Effector memory CD8-positive, alpha-beta T cell (primary cell): ENCODE data around the gene IGF2BP2.
"Not testable (repeated sequence)": the region's sequence is repeated elsewhere in the genome, so short reads cannot be mapped to it uniquely, and the experiment has no call there.

Source experiments
- ATAC-seq: fragments of 150-1000 bp; cut with Tn5 transposase; replicated peaks from 2 replicates; pipeline ENCODE4 v1.10.0; 2021; ENCODE audit warnings: mild to moderate bottlenecking, moderate library complexity
- DNase-seq, 3 experiments: peaks; one replicate each; pipeline ENCODE4 v3.0.0; 2021
- H3K27ac Mint-ChIP-seq, 2 donors: one replicate each; pipeline ENCODE4 v1.8.0; 2022; ENCODE audit warnings: mild to moderate bottlenecking in 2 of 2, mixed read lengths in 2 of 2, moderate library complexity in 2 of 2
- H3K27me3 Mint-ChIP-seq, 2 donors: one replicate each; pipeline ENCODE4 v1.8.0; 2022; ENCODE audit warnings: mixed read lengths in 2 of 2
- H3K36me3 Mint-ChIP-seq: one replicate; pipeline ENCODE4 v1.8.0; 2022; ENCODE audit warnings: mild to moderate bottlenecking, moderate library complexity, mixed read lengths; ENCODE audit not compliant: insufficient read depth
- H3K4me1 Mint-ChIP-seq, 2 donors: one replicate each; pipeline ENCODE4 v1.8.0; 2022; ENCODE audit warnings: low read depth in 2 of 2, mixed read lengths in 2 of 2
- H3K4me3 Mint-ChIP-seq, 2 donors: one replicate each; pipeline ENCODE4 v1.8.0; 2022; ENCODE audit warnings: mild to moderate bottlenecking in 2 of 2, mixed read lengths in 2 of 2, moderate library complexity in 2 of 2
- H3K9me3 Mint-ChIP-seq, 2 donors: one replicate each; pipeline ENCODE4 v1.8.0; 2022; ENCODE audit warnings: mixed read lengths in 2 of 2

IGF2BP2 gene

GRCh38 chr3:185852635-185853034 is 27.8 kb upstream of the IGF2BP2 start:
- no peak overlapping the region for H3K27ac Mint-ChIP-seq
- peaks cover 4% of the 10 kb centered on the region for H3K36me3 Mint-ChIP-seq
- peaks cover 18 to 32% of the 10 kb centered on the region in 2 donors for H3K27me3 Mint-ChIP-seq
- H3K9me3 Mint-ChIP-seq = peaks cover 3 to 11% of the 10 kb centered on the region in 2 donors
- no peaks in the 10 kb centered on the region for H3K4me1 Mint-ChIP-seq
- H3K4me3 Mint-ChIP-seq = no peak overlapping the region
- ATAC-seq = no peak
- DNase-seq = no peak

DNA sequence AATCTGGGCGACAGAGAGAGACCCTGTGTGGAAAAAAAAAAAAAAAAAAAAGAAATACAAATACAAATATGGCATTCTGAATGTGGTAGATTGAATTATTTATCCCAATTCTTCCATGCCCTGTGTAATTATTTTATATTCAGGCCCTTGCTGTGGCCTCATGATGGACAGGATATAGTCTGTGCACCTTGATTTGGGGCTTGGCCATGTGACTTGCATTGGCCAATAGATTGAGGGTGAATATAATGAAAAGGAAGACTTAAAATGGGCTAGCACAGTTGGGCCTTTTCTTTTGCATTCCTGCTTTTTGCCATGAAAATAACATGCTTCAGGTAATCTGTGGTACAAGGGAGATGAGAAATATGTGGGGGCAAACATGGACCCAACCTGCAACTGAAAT is 27.1 kb upstream of the IGF2BP2 start:
- H3K27me3 Mint-ChIP-seq = peaks cover 19 to 39% of the 10 kb centered on the region in 2 donors
- DNase-seq (no peak), ATAC-seq (no peak)
- H3K9me3 Mint-ChIP-seq = peaks cover 3 to 11% of the 10 kb centered on the region in 2 donors
- no peak overlapping the region for H3K27ac Mint-ChIP-seq
- no peak overlapping the region for H3K4me3 Mint-ChIP-seq
- no peaks in the 10 kb centered on the region for H3K4me1 Mint-ChIP-seq
- H3K36me3 Mint-ChIP-seq = peaks cover 4% of the 10 kb centered on the region

GRCh38 chr3:185851046-185851445 is 26.2 kb upstream of the IGF2BP2 start:
- H3K27ac Mint-ChIP-seq = no peak overlapping the region
- ATAC-seq (no peak), DNase-seq (no peak)
- peaks cover 4% of the 10 kb centered on the region for H3K36me3 Mint-ChIP-seq
- H3K4me3 Mint-ChIP-seq = no peak overlapping the region
- H3K27me3 Mint-ChIP-seq = peaks cover 14 to 33% of the 10 kb centered on the region in 2 donors
- H3K4me1 Mint-ChIP-seq = no peaks in the 10 kb centered on the region
- peaks cover 1 to 2% of the 10 kb centered on the region in 2 donors for H3K9me3 Mint-ChIP-seq

GRCh38 chr3:185847506-185847905 is 22.7 kb upstream of the IGF2BP2 start:
- no peak for DNase-seq
- H3K27me3 Mint-ChIP-seq = peaks cover 30 to 43% of the 10 kb centered on the region in 2 donors
- H3K9me3 Mint-ChIP-seq = no peaks in the 10 kb centered on the region
- H3K27ac Mint-ChIP-seq = no peak overlapping the region
- no peaks in the 10 kb centered on the region for H3K36me3 Mint-ChIP-seq
- no peak overlapping the region for H3K4me3 Mint-ChIP-seq
- no peak for ATAC-seq
- H3K4me1 Mint-ChIP-seq = no peaks in the 10 kb centered on the region

DNA sequence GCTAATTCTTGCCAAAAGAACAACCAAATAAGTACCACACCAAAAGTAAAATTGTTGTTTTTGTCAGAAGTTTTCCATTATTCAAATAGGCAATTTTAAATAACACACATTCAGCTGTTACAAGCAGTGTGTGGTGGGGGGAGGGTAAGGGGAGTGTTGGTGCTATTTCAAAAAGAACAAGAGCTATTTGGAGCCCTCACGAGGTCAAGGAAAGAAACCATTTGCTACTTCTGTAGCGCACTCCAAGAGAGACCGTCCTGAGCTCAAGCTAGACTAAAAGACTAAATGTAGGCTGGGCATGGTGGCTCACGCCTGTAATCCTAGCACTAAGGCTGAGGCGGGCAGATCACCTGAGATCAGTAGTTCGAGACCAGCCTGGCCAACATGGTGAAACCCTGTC is 21.2 kb upstream of the IGF2BP2 start:
- H3K27me3 Mint-ChIP-seq = peaks cover 28 to 49% of the 10 kb centered on the region in 2 donors
- ATAC-seq = no peak
- no peaks in the 10 kb centered on the region for H3K36me3 Mint-ChIP-seq

DNA sequence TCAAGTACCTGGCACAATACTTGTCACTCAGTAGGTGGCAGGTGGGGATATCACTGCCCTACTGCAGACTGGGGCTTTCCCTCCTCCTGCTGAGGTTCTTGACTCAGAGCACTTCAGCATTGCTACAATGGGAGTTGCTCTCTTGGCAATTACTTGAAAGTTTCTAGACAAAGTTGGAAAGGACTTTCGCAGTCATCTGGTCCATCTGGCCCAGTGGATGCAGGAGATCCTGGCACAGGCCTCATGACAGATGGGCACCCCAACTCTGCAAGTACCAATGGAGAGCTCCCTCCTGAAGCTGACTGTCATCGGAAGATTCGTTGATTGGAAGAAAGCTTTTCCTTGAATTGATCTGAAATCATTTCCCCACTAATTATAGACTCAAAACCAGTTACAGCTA is 19.2 kb upstream of the IGF2BP2 start:
- DNase-seq (no peak), ATAC-seq (no peak)
- no peaks in the 10 kb centered on the region for H3K36me3 Mint-ChIP-seq
- no peaks in the 10 kb centered on the region for H3K9me3 Mint-ChIP-seq
- no peak overlapping the region for H3K4me3 Mint-ChIP-seq
- H3K4me1 Mint-ChIP-seq = no peaks in the 10 kb centered on the region
- peaks cover 32 to 51% of the 10 kb centered on the region in 2 donors for H3K27me3 Mint-ChIP-seq
- H3K27ac Mint-ChIP-seq = no peak overlapping the region

More for the DNA sequence above, 21.2 kb upstream of the IGF2BP2 start:
- Mint-ChIP-seq H3K27ac (no peak overlapping the region), H3K4me1 (no peaks in the 10 kb centered on the region), H3K4me3 (no peak overlapping the region), H3K9me3 (no peaks in the 10 kb centered on the region)
- DNase-seq = no peak

GRCh38 chr3:185843635-185844034 is 18.8 kb upstream of the IGF2BP2 start:
- H3K27ac Mint-ChIP-seq = no peak overlapping the region
- H3K4me3 Mint-ChIP-seq = no peak overlapping the region
- peaks cover 36 to 51% of the 10 kb centered on the region in 2 donors for H3K27me3 Mint-ChIP-seq
- no peaks in the 10 kb centered on the region for H3K9me3 Mint-ChIP-seq
- ATAC-seq (no peak), DNase-seq (no peak)
- no peaks in the 10 kb centered on the region for H3K4me1 Mint-ChIP-seq
- no peaks in the 10 kb centered on the region for H3K36me3 Mint-ChIP-seq

DNA sequence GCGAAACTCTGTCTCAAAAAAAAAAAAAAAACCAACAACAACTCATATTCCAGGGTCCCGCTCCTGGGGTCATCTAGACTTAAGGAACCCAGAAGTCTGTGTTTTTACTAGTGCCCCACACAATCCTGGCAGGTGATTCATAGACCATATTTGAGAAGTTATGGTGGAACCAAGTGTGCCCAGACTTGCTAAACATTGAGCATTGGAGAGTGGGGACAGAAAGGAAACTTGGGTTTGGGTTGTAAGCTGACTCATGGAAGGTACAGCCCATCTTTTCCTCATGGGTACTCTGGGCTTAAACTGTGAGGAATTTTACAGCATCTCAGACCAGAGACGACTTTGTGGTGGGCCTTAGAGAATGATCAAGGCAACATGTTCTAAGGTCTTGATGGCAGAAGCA is 18.3 kb upstream of the IGF2BP2 start:
- no peaks in the 10 kb centered on the region for H3K4me1 Mint-ChIP-seq
- ATAC-seq (no peak), DNase-seq (no peak)
- H3K4me3 Mint-ChIP-seq = no peak overlapping the region
- no peak overlapping the region for H3K27ac Mint-ChIP-seq
- no peaks in the 10 kb centered on the region for H3K36me3 Mint-ChIP-seq
- no peaks in the 10 kb centered on the region for H3K9me3 Mint-ChIP-seq
- H3K27me3 Mint-ChIP-seq = peaks cover 41 to 53% of the 10 kb centered on the region in 2 donors

DNA sequence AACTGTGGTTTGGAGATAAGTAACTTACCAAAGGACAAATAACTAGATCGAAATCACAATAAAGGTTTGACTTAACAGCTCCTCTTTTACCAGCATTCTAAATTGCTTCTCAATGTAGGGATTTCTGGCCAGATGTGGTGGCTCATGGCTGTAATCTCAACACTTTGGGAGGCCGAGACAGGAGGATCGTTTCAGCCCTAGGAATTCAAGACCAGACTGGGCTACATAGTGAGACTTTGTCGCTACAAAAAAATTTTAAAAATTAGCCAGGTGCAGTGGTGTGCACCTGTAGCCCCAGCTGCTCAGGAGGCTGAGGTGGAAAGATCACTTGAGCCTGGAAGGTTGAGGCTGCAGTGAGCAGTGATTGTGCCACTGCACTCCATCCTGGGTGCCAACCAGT is 17.4 kb upstream of the IGF2BP2 start:
- H3K9me3 Mint-ChIP-seq = no peaks in the 10 kb centered on the region
- ATAC-seq = no peak

DNA sequence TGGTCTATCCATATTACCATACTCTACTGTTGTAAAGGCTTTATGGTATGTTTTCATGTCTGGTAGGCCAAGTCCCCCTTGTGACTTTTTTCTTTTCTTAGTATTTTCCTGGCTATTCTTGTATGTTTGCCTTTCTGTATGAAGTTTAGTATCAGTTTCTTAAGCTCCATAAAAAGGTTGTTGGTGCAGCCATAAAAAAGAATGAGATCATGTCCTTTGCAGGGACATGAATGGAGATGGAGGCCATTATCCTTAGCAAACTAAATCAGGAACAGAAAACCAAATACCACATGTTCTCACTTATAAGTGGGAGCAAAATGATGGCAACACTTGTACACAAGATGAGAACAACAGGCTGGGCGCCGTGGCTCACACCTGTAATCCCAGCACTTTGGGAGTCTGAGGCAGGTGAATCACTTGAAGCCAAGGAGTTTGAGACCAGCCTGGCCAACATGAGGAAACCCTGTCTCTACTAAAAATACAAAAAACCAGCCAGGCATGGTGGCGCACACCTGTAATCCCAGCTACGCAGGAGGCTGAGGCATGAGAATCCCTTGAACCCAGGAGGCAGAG is 13.7 kb upstream of the IGF2BP2 start:
- H3K4me3 Mint-ChIP-seq, H3K4me1 Mint-ChIP-seq: not testable (repeated sequence)

More for the DNA sequence above, 17.4 kb upstream of the IGF2BP2 start:
- H3K27ac Mint-ChIP-seq = no peak overlapping the region
- H3K4me1 Mint-ChIP-seq = no peaks in the 10 kb centered on the region
- no peak for DNase-seq
- H3K4me3 Mint-ChIP-seq = no peak overlapping the region
- no peaks in the 10 kb centered on the region for H3K36me3 Mint-ChIP-seq
- H3K27me3 Mint-ChIP-seq = peaks cover 44 to 53% of the 10 kb centered on the region in 2 donors

DNA sequence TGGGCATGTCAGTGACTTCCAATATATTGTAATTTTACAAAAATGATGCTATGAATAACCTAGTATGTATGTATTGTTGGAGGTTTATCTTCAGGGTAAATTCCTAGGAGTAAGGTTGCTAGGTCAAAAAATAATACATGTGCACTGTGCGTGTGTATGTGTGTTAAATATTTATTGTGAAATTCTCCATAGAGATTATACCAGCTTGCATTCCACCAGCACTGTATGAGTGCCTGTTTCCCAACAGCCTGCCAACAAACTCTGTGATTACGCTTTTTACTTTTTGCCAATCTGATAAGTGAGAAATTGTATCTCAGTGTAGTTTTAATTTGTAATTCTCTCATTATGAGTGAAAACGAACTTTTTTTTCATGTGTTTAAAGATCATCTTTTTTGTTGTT is 12.6 kb upstream of the IGF2BP2 start:
- Mint-ChIP-seq H3K27me3 (peaks cover 32 to 54% of the 10 kb centered on the region in 2 donors), H3K27ac (no peak overlapping the region), H3K4me1 (no peaks in the 10 kb centered on the region)

More for the DNA sequence above, 13.7 kb upstream of the IGF2BP2 start:
- not testable (repeated sequence) for H3K36me3 Mint-ChIP-seq, DNase-seq, ATAC-seq, H3K27ac Mint-ChIP-seq, H3K9me3 Mint-ChIP-seq
- peaks cover 32 to 51% of the 10 kb centered on the region in 2 donors for H3K27me3 Mint-ChIP-seq

GRCh38 chr3:185831990-185832389 is 7.1 kb upstream of the IGF2BP2 start:
- peaks cover 46 to 69% of the 10 kb centered on the region in 2 donors for H3K27me3 Mint-ChIP-seq

More for the DNA sequence above, 12.6 kb upstream of the IGF2BP2 start:
- ATAC-seq (no peak), DNase-seq (no peak)
- Mint-ChIP-seq H3K36me3 (no peaks in the 10 kb centered on the region), H3K4me3 (no peak overlapping the region), H3K9me3 (no peaks in the 10 kb centered on the region)

GRCh38 chr3:185831195-185831594 is 6.4 kb upstream of the IGF2BP2 start:
- DNase-seq = no peak
- ATAC-seq = no peak
- Mint-ChIP-seq H3K9me3 (no peaks in the 10 kb centered on the region), H3K4me3 (no peak overlapping the region), H3K36me3 (no peaks in the 10 kb centered on the region), H3K27ac (no peak overlapping the region), H3K27me3 (peaks cover 49 to 74% of the 10 kb centered on the region in 2 donors), H3K4me1 (peaks cover 1 to 5% of the 10 kb centered on the region in 2 donors)

More at GRCh38 chr3:185831990-185832389, 7.1 kb upstream of the IGF2BP2 start:
- DNase-seq (no peak), ATAC-seq (no peak)
- no peaks in the 10 kb centered on the region for H3K9me3 Mint-ChIP-seq
- no peak overlapping the region for H3K4me3 Mint-ChIP-seq
- H3K36me3 Mint-ChIP-seq = no peaks in the 10 kb centered on the region
- no peak overlapping the region for H3K27ac Mint-ChIP-seq
- H3K4me1 Mint-ChIP-seq = no peaks in the 10 kb centered on the region

- peaks cover 51 to 80% of the 10 kb centered on the region in 2 donors for H3K27me3 Mint-ChIP-seq
- no peaks in the 10 kb centered on the region for H3K36me3 Mint-ChIP-seq
- no peak for DNase-seq
- peaks cover 2 to 7% of the 10 kb centered on the region in 2 donors for H3K4me1 Mint-ChIP-seq
- no peak overlapping the region for H3K27ac Mint-ChIP-seq
- ATAC-seq = no peak
- H3K4me3 Mint-ChIP-seq = no peak overlapping the region
- no peaks in the 10 kb centered on the region for H3K9me3 Mint-ChIP-seq
Measured at GRCh38 chr3:185830018-185830797, 5.4 kb upstream of the IGF2BP2 start.
